HCT116 (cell line): ENCODE results near the gene ZNF586. TPM values are rescaled to one million over a fixed set of nuclear protein-coding genes. Genes with fewer than 3 reads are reported as not detected.

ENCODE experiments used
- ATAC-seq: fragments of 200-7000 bp; cut with Tn5 transposase; 2 replicates; pipeline ENCODE4 v1.9.1; 2020; ENCODE audit warnings: mild to moderate bottlenecking, moderate library complexity
- BruUV-seq: library from RNA; stranded (reverse); fragments of 400-500 nt; replicated peaks from 2 replicates; lab custom pipeline; 2021; lab: Mats Ljungman, UMichigan
- CTCF ChIA-PET: fragments of 300-600 bp; sonication (Branson Sonifier 250); formaldehyde crosslinking; loops from one replicate; lab custom pipeline; 2021; ENCODE audit warnings: antibody characterized with exemption; lab: Charles Lee
- POLR2A ChIA-PET: fragments of 300-600, 350-600 bp; sonication (Branson Sonifier 250); formaldehyde crosslinking; loops from one replicate; lab custom pipeline; 2021; ENCODE audit warnings: antibody characterized with exemption; lab: Charles Lee
- RAD21 ChIA-PET, 2 experiments: fragments of 300-600 bp; sonication (Branson Sonifier 250); formaldehyde crosslinking; loops; one replicate each; lab custom pipeline; 2023; ENCODE audit warnings: low total read pairs in 2 of 2; ENCODE audit not compliant: uncharacterized antibody in 2 of 2, unreplicated experiment in 2 of 2, low non-redundant PET in 1 of 2; lab: Charles Lee
- DNase-seq: peaks from one replicate; pipeline ENCODE4 v3.0.0-alpha.2; 2010; ENCODE audit warnings: low read depth, low spot score
- H2AFZ ChIP-seq: fragments of 200-600 bp; shearing (Covaris generic), sonication (generic); 2 replicates; pipeline ENCODE4 v1.6.1; 2017; ENCODE audit warnings: low read depth, mixed run types, mixed read lengths, antibody characterized with exemption, low read length; ENCODE audit not compliant: poor library complexity, severe bottlenecking
- H3K27ac ChIP-seq: 2 replicates; pipeline ENCODE4 v1.5.1; 2012; ENCODE audit warnings: low read depth, low read length
- H3K27me3 ChIP-seq: fragments of 200-600 bp; sonication (generic); 2 replicates; pipeline ENCODE4 v1.6.1; 2016; ENCODE audit warnings: mixed run types, low read length, mixed read lengths; ENCODE audit not compliant: insufficient read depth
- H3K36me3 ChIP-seq, 2 experiments: fragments of 200-500 bp in 1 of 2; fragments of 200-600 bp in 1 of 2; sonication (Bioruptor generic) in 1 of 2; sonication (generic) in 1 of 2; 2 replicates each; pipeline versions ENCODE4 v1.5.1 to v1.6.1; 2014 to 2016; ENCODE audit warnings: low read length in 2 of 2, inconsistent platforms in 1 of 2, mixed read lengths in 1 of 2, mixed run types in 1 of 2; ENCODE audit not compliant: insufficient read depth in 2 of 2, control insufficient read depth in 1 of 2
- H3K4me1 ChIP-seq, 2 experiments: fragments of 200-600 bp in 1 of 2; sonication (generic) in 1 of 2; 2 replicates each; pipeline versions ENCODE4 v1.5.1 to v1.6.1; 2012 to 2017; ENCODE audit warnings: low read length in 2 of 2, inconsistent platforms in 1 of 2, mild to moderate bottlenecking in 1 of 2, mixed read lengths in 1 of 2, mixed run types in 1 of 2, moderate library complexity in 1 of 2; ENCODE audit not compliant: insufficient read depth in 2 of 2, control insufficient read depth in 1 of 2
- H3K4me2 ChIP-seq: fragments of 200-600 bp; sonication (generic); 2 replicates; pipeline ENCODE4 v1.6.1; 2017; ENCODE audit warnings: mixed run types, low read length, mixed read lengths
- H3K4me3 ChIP-seq, 2 experiments: fragments of 200-600 bp in 1 of 2; sonication (generic) in 1 of 2; replicated peaks in 1 of 2; 2 replicates each; pipeline ENCODE4 v1.5.1; 2011 to 2016; ENCODE audit warnings: low read length in 2 of 2, control low read depth in 1 of 2, low read depth in 1 of 2, mild to moderate bottlenecking in 1 of 2, mixed read lengths in 1 of 2, mixed run types in 1 of 2
- H3K79me2 ChIP-seq: fragments of 200-600 bp; sonication (generic); 2 replicates; pipeline ENCODE4 v1.6.1; 2017; ENCODE audit warnings: mild to moderate bottlenecking, mixed run types, low read length, moderate library complexity, mixed read lengths; ENCODE audit not compliant: insufficient read depth
- H3K9ac ChIP-seq: fragments of 200-600 bp; sonication (generic); 2 replicates; pipeline ENCODE4 v1.6.1; 2016; ENCODE audit warnings: low read length, mixed read lengths
- H3K9me2 ChIP-seq: fragments of 200-600 bp; sonication (generic), shearing (Covaris generic); 2 replicates; pipeline ENCODE4 v1.6.1; 2017; ENCODE audit warnings: mixed run types, mild to moderate bottlenecking, moderate library complexity; ENCODE audit not compliant: insufficient read depth
- H3K9me3 ChIP-seq, 2 experiments: fragments of 200-500 bp in 1 of 2; fragments of 200-600 bp in 1 of 2; sonication (Bioruptor generic) in 1 of 2; sonication (generic) in 1 of 2; 2 replicates each; pipeline ENCODE4 v1.6.1; 2014 to 2017; ENCODE audit warnings: low read length in 2 of 2, mixed read lengths in 2 of 2, inconsistent platforms in 1 of 2, low read depth in 1 of 2, mild to moderate bottlenecking in 1 of 2, mixed run types in 1 of 2, moderate library complexity in 1 of 2; ENCODE audit not compliant: control insufficient read depth in 1 of 2, insufficient read depth in 1 of 2
- H4K20me1 ChIP-seq: fragments of 200-600 bp; sonication (generic), shearing (Covaris generic); 2 replicates; pipeline ENCODE4 v1.6.1; 2017; ENCODE audit warnings: mixed run types, mild to moderate bottlenecking, moderate library complexity; ENCODE audit not compliant: insufficient read depth
- CBX3 ChIP-seq: IDR thresholded peaks from 2 replicates; pipeline ENCODE4 v1.6.1; 2012; ENCODE audit warnings: low read depth
- CEBPB ChIP-seq: IDR thresholded peaks from 2 replicates; pipeline ENCODE4 v1.6.1; 2012; ENCODE audit warnings: low read depth
- EGR1 ChIP-seq: IDR thresholded peaks from 2 replicates; pipeline ENCODE4 v1.6.1; 2012; ENCODE audit warnings: low read depth
- ELF1 ChIP-seq: IDR thresholded peaks from 2 replicates; pipeline ENCODE4 v1.6.1; 2012; ENCODE audit warnings: low read depth, borderline replicate concordance
- EZH2 ChIP-seq: fragments of 200-600 bp; sonication (generic); IDR thresholded peaks from 2 replicates; pipeline ENCODE4 v1.6.1; 2017; ENCODE audit warnings: antibody characterized with exemption, mixed run types
- EZH2phosphoT487 ChIP-seq: fragments of 200-600 bp; IDR thresholded peaks from 2 replicates; pipeline ENCODE4 v1.6.1; 2018; ENCODE audit warnings: antibody characterized with exemption, borderline replicate concordance
- FOSL1 ChIP-seq: IDR thresholded peaks from 2 replicates; pipeline ENCODE4 v1.6.1; 2012; ENCODE audit warnings: low read depth
- POLR2A ChIP-seq: IDR thresholded peaks from 2 replicates; pipeline ENCODE4 v1.7.0; 2011; ENCODE audit warnings: borderline replicate concordance; ENCODE audit not compliant: insufficient read depth, insufficient read length; ENCODE audit errors: extremely low read depth
- POLR2AphosphoS5 ChIP-seq: IDR thresholded peaks from 2 replicates; pipeline ENCODE4 v1.6.1; 2011; ENCODE audit warnings: mild to moderate bottlenecking, low read depth, low read length, moderate library complexity
- RAD21 ChIP-seq: IDR thresholded peaks from 2 replicates; pipeline ENCODE4 v1.6.1; 2012; ENCODE audit warnings: low read depth, mild to moderate bottlenecking
- SIN3A ChIP-seq: IDR thresholded peaks from 2 replicates; pipeline ENCODE4 v1.6.1; 2012; ENCODE audit warnings: low read depth
- SP1 ChIP-seq: IDR thresholded peaks from 2 replicates; pipeline ENCODE4 v1.6.1; 2012; ENCODE audit warnings: low read depth
- SRF ChIP-seq: IDR thresholded peaks from 2 replicates; pipeline ENCODE4 v1.6.1; 2012; ENCODE audit warnings: low read depth
- TCF7L2 ChIP-seq: IDR thresholded peaks from 2 replicates; pipeline ENCODE4 v1.7.0; 2011; ENCODE audit warnings: borderline replicate concordance, inconsistent platforms; ENCODE audit not compliant: insufficient read depth, insufficient read length; ENCODE audit errors: extremely low read depth
- intact Hi-C: fragments of 100-400 bp; cut with micrococcal nuclease; formaldehyde crosslinking; loops from 2 replicates; pipeline ENCODE4 v1.10.0; 2022
- total RNA-seq: library from RNA; stranded (reverse); gene quantifications from one replicate; pipeline ENCODE4 v1.2.1, GENCODE V29; 2021; ENCODE audit not compliant: unreplicated experiment
- TF ChIP-seq, protein P1 (sequence below): IDR thresholded peaks from 2 replicates; pipeline ENCODE4 v1.6.1; 2011; ENCODE audit warnings: mild to moderate bottlenecking, low read length, moderate library complexity; ENCODE audit not compliant: insufficient replicate concordance; ENCODE audit errors: extremely low read depth
- TF ChIP-seq, protein P2 (sequence below): IDR thresholded peaks from 2 replicates; pipeline ENCODE4 v1.6.1; 2012
- TF ChIP-seq, protein P3 (sequence below): IDR thresholded peaks from 2 replicates; pipeline ENCODE4 v1.6.1; 2012
- TF ChIP-seq, protein P4 (sequence below), 3 experiments: fragments of 200-600 bp in 1 of 3; sonication (generic) in 1 of 3; IDR thresholded peaks in 2 of 3; conservative IDR thresholded peaks in 1 of 3; 2 replicates each; pipeline ENCODE4 v1.5.1; 2012 to 2017; ENCODE audit warnings: low read depth in 2 of 3, low read length in 2 of 3, antibody characterized with exemption in 1 of 3, borderline replicate concordance in 1 of 3, control low read depth in 1 of 3, mild to moderate bottlenecking in 1 of 3, mixed read lengths in 1 of 3, mixed run types in 1 of 3, moderate library complexity in 1 of 3; ENCODE audit not compliant: insufficient read depth in 1 of 3
- TF ChIP-seq, protein P5 (sequence below): IDR thresholded peaks from 2 replicates; pipeline ENCODE4 v1.6.1; 2012; ENCODE audit warnings: low read depth

Gene ZNF586
- total RNA-seq, 1 experiment from 2014 or later, result 3.5 TPM

DNA sequence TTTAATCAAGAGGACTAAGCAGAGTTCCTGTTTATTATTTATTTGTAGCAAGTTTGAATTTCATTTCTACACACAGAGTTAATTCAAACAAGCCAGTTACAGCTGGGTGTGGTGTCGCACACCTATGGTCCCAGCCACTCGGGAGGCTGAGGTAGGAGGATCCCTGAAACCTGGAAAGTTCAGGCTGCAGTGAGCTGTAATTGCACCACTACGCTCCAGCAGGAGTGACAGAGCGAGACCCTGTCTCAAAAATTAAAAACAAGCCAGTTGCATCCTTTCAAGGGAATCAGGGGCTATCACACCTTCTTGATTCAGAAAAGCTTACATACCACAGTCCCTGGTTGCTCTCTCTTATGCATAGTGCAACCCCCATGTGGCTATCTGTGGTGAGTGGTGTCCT lies 19.8 kb downstream of the ZNF586 start:
- no peak overlapping the region for H3K9ac ChIP-seq
- H3K4me1 ChIP-seq, result no peaks in the 10 kb centered on the region
- H3K27ac ChIP-seq, result no peak overlapping the region
- no peak for ATAC-seq
- ChIA-PET RAD21 (no interaction called here), POLR2A (no interaction called here), CTCF (no interaction called here)
- H3K4me2 ChIP-seq, result no peak overlapping the region
- H3K9me3 ChIP-seq, result peaks cover 0 to 9% of the 10 kb centered on the region in 2 experiments; a peak in 1 of 4 replicates
- H3K27me3 ChIP-seq, result no peaks in the 10 kb centered on the region
- no peak overlapping the region for H3K4me3 ChIP-seq
- no TSS peak for BruUV-seq
- H3K79me2 ChIP-seq, result no peaks in the 10 kb centered on the region
- DNase-seq, result no peak
- peaks cover 0 to 8% of the 10 kb centered on the region in 2 experiments; a peak in 1 of 4 replicates for H3K36me3 ChIP-seq
- H2AFZ ChIP-seq, result no peak overlapping the region
- no peak for TF ChIP-seq EGR1
- TF ChIP-seq POLR2A, result no peak
- no peak for TF ChIP-seq TCF7L2
- TF ChIP-seq, protein P1, sequence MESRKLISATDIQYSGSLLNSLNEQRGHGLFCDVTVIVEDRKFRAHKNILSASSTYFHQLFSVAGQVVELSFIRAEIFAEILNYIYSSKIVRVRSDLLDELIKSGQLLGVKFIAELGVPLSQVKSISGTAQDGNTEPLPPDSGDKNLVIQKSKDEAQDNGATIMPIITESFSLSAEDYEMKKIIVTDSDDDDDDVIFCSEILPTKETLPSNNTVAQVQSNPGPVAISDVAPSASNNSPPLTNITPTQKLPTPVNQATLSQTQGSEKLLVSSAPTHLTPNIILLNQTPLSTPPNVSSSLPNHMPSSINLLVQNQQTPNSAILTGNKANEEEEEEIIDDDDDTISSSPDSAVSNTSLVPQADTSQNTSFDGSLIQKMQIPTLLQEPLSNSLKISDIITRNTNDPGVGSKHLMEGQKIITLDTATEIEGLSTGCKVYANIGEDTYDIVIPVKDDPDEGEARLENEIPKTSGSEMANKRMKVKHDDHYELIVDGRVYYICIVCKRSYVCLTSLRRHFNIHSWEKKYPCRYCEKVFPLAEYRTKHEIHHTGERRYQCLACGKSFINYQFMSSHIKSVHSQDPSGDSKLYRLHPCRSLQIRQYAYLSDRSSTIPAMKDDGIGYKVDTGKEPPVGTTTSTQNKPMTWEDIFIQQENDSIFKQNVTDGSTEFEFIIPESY, result no peak
- TF ChIP-seq SIN3A, result no peak
- TF ChIP-seq POLR2AphosphoS5, result no peak
- no peak for TF ChIP-seq EZH2phosphoT487
- TF ChIP-seq ELF1, result no peak
- no peak for TF ChIP-seq SRF
- TF ChIP-seq CBX3, result no peak
- TF ChIP-seq, protein P2, sequence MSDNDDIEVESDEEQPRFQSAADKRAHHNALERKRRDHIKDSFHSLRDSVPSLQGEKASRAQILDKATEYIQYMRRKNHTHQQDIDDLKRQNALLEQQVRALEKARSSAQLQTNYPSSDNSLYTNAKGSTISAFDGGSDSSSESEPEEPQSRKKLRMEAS, result no peak
- TF ChIP-seq, protein P3, sequence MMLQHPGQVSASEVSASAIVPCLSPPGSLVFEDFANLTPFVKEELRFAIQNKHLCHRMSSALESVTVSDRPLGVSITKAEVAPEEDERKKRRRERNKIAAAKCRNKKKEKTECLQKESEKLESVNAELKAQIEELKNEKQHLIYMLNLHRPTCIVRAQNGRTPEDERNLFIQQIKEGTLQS, result no peak
- no peak for TF ChIP-seq RAD21
- TF ChIP-seq CEBPB, result no peak
- TF ChIP-seq, protein P4, sequence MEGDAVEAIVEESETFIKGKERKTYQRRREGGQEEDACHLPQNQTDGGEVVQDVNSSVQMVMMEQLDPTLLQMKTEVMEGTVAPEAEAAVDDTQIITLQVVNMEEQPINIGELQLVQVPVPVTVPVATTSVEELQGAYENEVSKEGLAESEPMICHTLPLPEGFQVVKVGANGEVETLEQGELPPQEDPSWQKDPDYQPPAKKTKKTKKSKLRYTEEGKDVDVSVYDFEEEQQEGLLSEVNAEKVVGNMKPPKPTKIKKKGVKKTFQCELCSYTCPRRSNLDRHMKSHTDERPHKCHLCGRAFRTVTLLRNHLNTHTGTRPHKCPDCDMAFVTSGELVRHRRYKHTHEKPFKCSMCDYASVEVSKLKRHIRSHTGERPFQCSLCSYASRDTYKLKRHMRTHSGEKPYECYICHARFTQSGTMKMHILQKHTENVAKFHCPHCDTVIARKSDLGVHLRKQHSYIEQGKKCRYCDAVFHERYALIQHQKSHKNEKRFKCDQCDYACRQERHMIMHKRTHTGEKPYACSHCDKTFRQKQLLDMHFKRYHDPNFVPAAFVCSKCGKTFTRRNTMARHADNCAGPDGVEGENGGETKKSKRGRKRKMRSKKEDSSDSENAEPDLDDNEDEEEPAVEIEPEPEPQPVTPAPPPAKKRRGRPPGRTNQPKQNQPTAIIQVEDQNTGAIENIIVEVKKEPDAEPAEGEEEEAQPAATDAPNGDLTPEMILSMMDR (IDR thresholded peaks at IDR 0.05 in 2 of 3, conservative IDR thresholded peaks at IDR 0.05 in 1 of 3; ENCODE audit: borderline replicate concordance in 1 of 3, insufficient read depth in 1 of 3, low read depth in 2 of 3, low read length in 2 of 3), result no peak
- no peak for TF ChIP-seq FOSL1
- no peak for TF ChIP-seq SP1
- TF ChIP-seq, protein P5, sequence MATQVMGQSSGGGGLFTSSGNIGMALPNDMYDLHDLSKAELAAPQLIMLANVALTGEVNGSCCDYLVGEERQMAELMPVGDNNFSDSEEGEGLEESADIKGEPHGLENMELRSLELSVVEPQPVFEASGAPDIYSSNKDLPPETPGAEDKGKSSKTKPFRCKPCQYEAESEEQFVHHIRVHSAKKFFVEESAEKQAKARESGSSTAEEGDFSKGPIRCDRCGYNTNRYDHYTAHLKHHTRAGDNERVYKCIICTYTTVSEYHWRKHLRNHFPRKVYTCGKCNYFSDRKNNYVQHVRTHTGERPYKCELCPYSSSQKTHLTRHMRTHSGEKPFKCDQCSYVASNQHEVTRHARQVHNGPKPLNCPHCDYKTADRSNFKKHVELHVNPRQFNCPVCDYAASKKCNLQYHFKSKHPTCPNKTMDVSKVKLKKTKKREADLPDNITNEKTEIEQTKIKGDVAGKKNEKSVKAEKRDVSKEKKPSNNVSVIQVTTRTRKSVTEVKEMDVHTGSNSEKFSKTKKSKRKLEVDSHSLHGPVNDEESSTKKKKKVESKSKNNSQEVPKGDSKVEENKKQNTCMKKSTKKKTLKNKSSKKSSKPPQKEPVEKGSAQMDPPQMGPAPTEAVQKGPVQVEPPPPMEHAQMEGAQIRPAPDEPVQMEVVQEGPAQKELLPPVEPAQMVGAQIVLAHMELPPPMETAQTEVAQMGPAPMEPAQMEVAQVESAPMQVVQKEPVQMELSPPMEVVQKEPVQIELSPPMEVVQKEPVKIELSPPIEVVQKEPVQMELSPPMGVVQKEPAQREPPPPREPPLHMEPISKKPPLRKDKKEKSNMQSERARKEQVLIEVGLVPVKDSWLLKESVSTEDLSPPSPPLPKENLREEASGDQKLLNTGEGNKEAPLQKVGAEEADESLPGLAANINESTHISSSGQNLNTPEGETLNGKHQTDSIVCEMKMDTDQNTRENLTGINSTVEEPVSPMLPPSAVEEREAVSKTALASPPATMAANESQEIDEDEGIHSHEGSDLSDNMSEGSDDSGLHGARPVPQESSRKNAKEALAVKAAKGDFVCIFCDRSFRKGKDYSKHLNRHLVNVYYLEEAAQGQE, result no peak
- no peak for TF ChIP-seq EZH2
- no peaks in the 10 kb centered on the region for H3K9me2 ChIP-seq
- intact Hi-C loops, result no loop called here
- no peaks in the 10 kb centered on the region for H4K20me1 ChIP-seq
